A549 treated with DMSO at 1 μM for 4 hours (cell line): Measurements from ENCODE around the gene HSCB. TPM values are rescaled to one million over a fixed set of nuclear protein-coding genes. Genes with fewer than 3 reads are reported as not detected.

Source experiments
- total RNA-seq: library from RNA; stranded (reverse); fragments of 200-300 nt; extraction: Qiagen RNA extraction; gene quantifications from 5 replicates; pipeline ENCODE4 v1.2.3, GENCODE V29; 2022; ENCODE audit warnings: low read depth

Gene HSCB, protein sequence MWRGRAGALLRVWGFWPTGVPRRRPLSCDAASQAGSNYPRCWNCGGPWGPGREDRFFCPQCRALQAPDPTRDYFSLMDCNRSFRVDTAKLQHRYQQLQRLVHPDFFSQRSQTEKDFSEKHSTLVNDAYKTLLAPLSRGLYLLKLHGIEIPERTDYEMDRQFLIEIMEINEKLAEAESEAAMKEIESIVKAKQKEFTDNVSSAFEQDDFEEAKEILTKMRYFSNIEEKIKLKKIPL
- total RNA-seq: 10.3 to 13.8 TPM (median 12.2 TPM) in 5 replicates

DNA sequence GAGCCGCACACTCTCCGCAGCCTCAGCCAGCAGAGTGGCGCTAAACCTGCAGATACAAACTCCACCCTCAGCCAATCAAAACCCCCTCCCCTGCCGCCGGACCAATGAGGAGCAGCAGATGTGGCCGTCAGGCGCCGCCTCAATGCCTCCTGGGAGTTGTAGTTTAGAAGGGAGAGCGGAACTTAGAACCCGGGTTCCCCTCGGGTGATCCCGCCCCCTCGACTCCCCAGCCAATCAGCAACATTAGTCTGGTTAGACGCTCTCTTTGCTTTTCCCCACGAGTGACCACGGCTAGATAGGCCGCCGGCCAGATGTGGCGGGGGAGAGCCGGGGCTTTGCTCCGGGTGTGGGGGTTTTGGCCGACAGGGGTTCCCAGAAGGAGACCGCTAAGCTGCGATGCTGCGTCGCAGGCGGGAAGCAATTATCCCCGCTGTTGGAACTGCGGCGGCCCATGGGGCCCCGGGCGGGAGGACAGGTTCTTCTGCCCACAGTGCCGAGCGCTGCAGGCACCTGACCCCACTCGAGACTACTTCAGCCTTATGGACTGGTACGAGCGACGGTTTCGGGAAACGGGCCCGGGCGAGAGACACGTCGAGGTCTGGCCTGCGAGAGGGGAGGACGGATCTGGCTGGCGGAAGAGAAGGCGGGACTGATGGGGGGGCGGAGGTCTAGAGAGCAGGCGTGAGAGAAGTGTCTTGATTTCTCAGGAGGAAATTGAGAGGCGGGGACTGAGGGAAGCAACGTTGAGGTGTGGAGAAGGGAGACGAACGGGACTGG, at the start of gene HSCB, which contains the start of gene CHEK2:
Gene HSCB, plus strand, starts transcription at position 255 of the 777 bp plus-strand sequence. Its CDS starts 57 bp downstream, at position 312.
Gene CHEK2, minus strand, starts transcription at position 36 of the 777 bp plus-strand sequence. CDS start 7,099 bp downstream, outside the sequence.

DNA sequence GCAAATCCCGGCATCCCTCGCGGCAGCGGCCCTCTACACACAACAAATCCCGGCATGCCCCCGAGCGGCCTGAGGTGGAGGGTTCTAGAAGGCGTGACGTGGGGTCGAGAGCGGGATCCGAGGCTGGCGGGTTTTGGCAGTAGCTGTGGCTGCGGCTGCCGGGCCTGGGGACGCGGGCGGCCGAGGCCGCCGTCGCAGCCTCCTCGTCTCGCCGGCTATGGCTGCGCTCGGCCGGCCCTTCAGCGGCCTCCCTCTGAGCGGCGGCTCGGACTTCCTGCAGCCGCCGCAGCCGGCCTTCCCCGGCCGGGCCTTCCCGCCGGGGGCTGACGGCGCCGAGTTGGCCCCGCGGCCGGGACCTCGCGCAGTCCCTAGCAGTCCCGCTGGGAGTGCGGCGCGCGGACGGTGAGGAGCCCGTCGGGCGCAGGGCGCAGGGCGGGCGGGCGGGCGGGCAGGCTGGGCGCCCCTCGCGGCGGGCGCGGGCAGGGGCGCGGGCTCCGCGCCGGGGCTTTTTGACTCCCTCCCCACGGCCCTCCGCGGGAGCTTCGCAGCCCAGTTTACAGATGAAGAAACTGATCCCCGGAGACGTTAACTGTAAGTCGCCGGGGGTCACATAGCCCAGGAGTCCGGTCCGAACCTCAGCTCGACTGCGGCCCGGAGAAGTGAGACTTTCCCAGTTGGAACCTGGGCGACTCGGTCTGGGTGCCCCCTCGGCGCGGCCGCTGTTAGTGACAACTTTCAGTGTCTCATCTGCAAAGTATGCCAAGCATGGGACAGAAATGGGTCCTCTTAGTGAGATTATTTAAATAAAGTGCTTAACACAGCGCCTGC, 31.0 kb downstream of the HSCB start, which contains the start of gene CCDC117:
Gene CCDC117, plus strand, starts transcription at position 63 of the 828 bp plus-strand sequence. Its CDS starts 155 bp downstream, at position 218.

DNA sequence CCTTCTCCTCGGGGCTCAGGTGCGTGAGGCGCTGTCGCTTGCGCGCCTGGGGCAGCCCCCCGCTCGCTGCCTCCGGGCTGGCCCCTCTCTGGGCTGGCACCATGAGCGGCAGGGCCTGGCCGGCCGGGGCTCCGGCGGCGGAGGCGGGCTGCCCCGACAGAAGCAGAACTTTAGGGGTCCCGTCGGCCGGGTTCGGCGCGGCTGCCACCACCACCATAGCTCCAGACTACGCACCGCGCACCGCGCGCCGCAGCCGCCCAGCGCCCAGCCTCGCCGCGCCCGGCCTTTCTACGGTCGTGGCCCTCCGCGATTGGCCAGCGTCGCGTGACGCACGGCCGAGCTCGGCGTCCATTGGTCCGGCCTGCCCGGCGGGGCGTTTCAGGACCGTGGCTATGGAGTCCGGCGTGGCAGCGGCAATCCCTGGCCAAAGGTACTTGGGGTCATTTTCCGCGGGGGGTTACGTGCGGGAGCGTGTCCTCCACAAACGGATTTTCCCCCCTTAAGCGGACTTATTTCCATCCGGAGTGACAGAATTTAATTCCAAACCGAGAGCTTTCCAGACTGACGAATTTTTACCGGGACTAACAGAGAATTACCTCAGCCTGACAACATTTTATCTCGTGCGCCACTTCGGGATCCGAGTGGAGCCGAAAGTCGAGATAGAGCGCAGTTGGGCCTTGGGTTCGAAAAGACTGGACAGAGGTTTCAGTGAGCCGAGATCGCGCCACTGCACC, 58.6 kb downstream of the HSCB start, which contains the start of gene XBP1:
Gene XBP1, minus strand, starts transcription at position 262 of the 734 bp plus-strand sequence.

Other genes with a start within 250 kb of the HSCB start
- gene TTC28, start 62.2 kb upstream of the HSCB start, total RNA-seq: 1.7 to 4.2 TPM (median 3.2 TPM) in 5 replicates
- 8.2 to 11.0 TPM (median 9.2 TPM) in 5 replicates for gene CHEK2, start 219 bp upstream of the HSCB start, total RNA-seq
- gene CCDC117, start 30.7 kb downstream of the HSCB start, total RNA-seq: 10.1 to 14.6 TPM (median 13.2 TPM) in 5 replicates
- gene XBP1, start 58.5 kb downstream of the HSCB start, total RNA-seq: 40.5 to 55.6 TPM (median 55.0 TPM) in 5 replicates
- 5.6 to 6.9 TPM (median 6.3 TPM) in 5 replicates for gene ZNRF3, start 141.5 kb downstream of the HSCB start, total RNA-seq